ENCODE data around the gene AGO4. TPM values are rescaled to one million over a fixed set of nuclear protein-coding genes. Genes with fewer than 3 reads are reported as not detected.
A peak's percentile ranks its signal among the peaks of the same experiment; 100 is the strongest.
"Not testable (repeated sequence)": the region's sequence is repeated elsewhere in the genome, so short reads cannot be mapped to it uniquely, and the experiment has no call there.

AGO4 gene
- total RNA-seq = 1 to 10 TPM; 7.9 to 8.5 TPM

DNA sequence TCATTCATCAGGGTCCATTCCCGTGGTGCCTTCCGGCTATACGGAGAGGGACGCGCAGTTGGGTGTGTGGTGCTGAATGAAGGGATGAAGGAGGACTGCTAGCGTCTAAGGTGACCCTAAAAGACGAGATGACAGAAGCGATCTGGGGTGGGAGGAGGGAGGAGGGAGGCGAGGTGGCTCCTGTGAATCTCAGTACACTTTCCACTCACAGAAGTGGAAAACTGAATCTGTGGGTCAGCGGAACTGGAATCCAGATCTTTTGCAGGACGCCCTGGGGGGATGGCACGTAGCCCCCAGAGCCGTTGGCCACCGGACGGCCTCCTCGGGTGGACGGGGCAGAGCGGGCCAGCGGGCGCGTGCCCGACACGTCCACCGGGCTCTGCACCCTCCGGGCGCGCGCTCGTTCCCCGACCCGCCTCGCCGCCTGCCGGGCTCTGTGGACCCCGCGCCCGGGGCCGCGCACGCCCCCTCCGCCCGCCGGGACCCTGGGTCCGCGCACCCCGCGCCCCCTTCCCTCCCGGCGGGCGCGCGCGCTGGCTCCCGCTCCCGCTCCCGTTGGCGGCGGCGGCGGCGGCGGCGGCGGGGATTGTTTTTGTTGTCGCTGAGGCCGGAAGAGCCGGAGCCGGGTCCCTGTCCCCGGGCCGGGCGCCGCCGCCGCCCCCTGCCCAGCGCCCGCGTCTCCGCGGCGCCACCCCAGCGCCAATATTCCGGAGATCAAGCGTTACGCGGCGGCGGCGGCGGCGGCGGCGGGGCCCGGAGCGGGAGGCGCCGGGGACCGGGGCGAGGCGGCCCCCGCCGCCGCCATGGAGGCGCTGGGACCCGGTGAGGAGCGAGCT is at the start of gene AGO4:
Gene AGO4 (plus strand): TSS at position 403 of the 836 bp plus-strand sequence. CDS start 401 bp downstream, at position 804.
- ATAC-seq = peak; percentile 60
- H3K4me1 Mint-ChIP-seq (ENCODE audit: low read depth) = peaks cover 34% of the 10 kb centered on the region
- H3K27me3 Mint-ChIP-seq (ENCODE audit: low read depth) = peaks cover 3% of the 10 kb centered on the region
- peak within 1 kb of the TSS; percentile 82 for H3K4me3 Mint-ChIP-seq
- POLR2A ChIA-PET = interaction anchor here (0.6 kb wide), 1 partner anchor 274 kb away, joined by 3 read pairs; no protein-coding TSS in a partner anchor
- peak; percentile 34 for DNase-seq
- no peaks in the 10 kb centered on the region for H3K9me3 Mint-ChIP-seq (ENCODE audit: insufficient read depth)
- peaks cover 4% of the 10 kb centered on the region for H3K36me3 Mint-ChIP-seq (ENCODE audit: low read depth)
- peak within 1 kb of the TSS; percentile 89 for H3K27ac Mint-ChIP-seq
- CTCF ChIA-PET = no interaction called here

DNA sequence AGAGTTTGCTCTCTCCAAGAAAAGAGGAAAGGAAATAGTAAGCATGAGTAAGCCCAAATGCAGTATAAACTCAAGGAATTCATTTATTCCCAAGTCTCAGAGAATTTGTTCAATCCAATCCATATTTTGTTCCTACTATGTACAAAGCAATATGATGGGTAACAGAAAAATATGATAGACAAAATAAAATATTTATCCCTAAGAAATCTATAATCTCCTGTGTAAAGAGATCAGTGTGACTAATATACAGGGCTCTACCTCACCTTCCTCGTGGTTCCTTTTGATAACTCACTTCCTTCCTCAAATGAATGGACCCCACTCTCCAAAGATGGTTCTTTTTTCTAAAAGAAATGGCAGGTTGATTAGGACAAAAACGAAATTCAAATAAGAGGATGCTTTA is 45.7 kb upstream of the AGO4 start:
- Mint-ChIP-seq H3K36me3 (ENCODE audit: low read depth) (peaks cover 60% of the 10 kb centered on the region), H3K4me1 (ENCODE audit: low read depth) (peaks cover 29% of the 10 kb centered on the region), H3K9me3 (ENCODE audit: insufficient read depth) (no peaks in the 10 kb centered on the region), H3K27me3 (ENCODE audit: low read depth) (no peaks in the 10 kb centered on the region), H3K4me3 (no peak overlapping the region), H3K27ac (no peak overlapping the region)
- CTCF ChIA-PET = interaction anchor here (0.6 kb wide), 2 partner anchors 10 to 308 kb away, joined by 3 read pairs; no protein-coding TSS in a partner anchor
- POLR2A ChIA-PET = no interaction called here
- ATAC-seq (no peak), DNase-seq (no peak)

DNA sequence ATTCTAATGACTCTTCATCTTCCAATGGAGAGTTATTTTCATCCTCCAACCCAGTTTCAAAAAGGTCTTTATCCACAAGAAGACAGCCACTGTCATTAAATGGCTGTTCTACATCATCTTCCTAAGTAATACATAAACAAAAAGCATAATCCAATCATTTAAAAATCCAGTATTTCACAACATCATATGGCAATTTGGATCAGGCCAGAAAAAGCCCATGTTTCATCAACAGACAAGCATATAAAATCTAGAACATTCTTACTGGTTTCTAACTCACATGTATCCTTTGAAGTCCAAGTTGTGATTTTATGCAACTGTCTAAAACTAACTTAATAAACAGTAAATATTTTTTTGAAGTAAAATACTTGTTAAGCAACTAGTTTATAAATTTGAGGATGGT is 44.6 kb upstream of the AGO4 start:
- Mint-ChIP-seq H3K4me3 (no peak overlapping the region), H3K4me1 (ENCODE audit: low read depth) (peaks cover 34% of the 10 kb centered on the region), H3K9me3 (ENCODE audit: insufficient read depth) (no peaks in the 10 kb centered on the region), H3K36me3 (ENCODE audit: low read depth) (peaks cover 61% of the 10 kb centered on the region), H3K27me3 (ENCODE audit: low read depth) (no peaks in the 10 kb centered on the region), H3K27ac (no peak overlapping the region)
- ATAC-seq (no peak), DNase-seq (no peak)
- CTCF ChIA-PET = no interaction called here
- POLR2A ChIA-PET = no interaction called here

DNA sequence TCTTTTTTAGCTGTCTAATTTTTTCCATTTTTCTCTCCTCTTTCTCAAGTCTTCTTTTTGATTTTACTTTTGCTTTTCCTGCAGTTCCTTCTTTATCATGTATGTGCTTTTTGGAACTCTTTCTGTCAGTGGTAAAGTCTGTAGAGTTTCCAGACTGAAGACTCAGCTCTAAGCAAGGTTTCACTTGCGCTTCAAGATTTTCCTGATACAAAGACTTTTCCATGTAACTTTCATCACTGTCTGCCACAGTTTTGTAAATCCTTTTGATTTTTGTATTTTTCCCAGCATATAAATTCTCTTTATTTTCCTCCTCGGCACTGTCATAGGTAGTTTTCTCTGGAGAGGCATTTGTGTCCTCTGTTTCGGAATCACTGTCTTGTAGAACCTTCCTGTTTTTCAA is 43.5 kb upstream of the AGO4 start:
- ChIA-PET POLR2A (interaction anchor here (0.6 to 0.7 kb wide), 2 partner anchors 87 to 1310 kb away, joined by 3 read pairs; no protein-coding TSS in a partner anchor), CTCF (interaction anchor here (1.2 kb wide), 1 partner anchor 49 kb away, joined by 5 read pairs; no protein-coding TSS in a partner anchor)
- H3K27ac Mint-ChIP-seq = peak overlapping the region; percentile 22
- H3K4me1 Mint-ChIP-seq (ENCODE audit: low read depth) = peaks cover 41% of the 10 kb centered on the region
- no peaks in the 10 kb centered on the region for H3K9me3 Mint-ChIP-seq (ENCODE audit: insufficient read depth)
- ATAC-seq (no peak), DNase-seq (no peak)
- H3K27me3 Mint-ChIP-seq (ENCODE audit: low read depth) = no peaks in the 10 kb centered on the region
- peaks cover 56% of the 10 kb centered on the region for H3K36me3 Mint-ChIP-seq (ENCODE audit: low read depth)
- H3K4me3 Mint-ChIP-seq = no peak overlapping the region

DNA sequence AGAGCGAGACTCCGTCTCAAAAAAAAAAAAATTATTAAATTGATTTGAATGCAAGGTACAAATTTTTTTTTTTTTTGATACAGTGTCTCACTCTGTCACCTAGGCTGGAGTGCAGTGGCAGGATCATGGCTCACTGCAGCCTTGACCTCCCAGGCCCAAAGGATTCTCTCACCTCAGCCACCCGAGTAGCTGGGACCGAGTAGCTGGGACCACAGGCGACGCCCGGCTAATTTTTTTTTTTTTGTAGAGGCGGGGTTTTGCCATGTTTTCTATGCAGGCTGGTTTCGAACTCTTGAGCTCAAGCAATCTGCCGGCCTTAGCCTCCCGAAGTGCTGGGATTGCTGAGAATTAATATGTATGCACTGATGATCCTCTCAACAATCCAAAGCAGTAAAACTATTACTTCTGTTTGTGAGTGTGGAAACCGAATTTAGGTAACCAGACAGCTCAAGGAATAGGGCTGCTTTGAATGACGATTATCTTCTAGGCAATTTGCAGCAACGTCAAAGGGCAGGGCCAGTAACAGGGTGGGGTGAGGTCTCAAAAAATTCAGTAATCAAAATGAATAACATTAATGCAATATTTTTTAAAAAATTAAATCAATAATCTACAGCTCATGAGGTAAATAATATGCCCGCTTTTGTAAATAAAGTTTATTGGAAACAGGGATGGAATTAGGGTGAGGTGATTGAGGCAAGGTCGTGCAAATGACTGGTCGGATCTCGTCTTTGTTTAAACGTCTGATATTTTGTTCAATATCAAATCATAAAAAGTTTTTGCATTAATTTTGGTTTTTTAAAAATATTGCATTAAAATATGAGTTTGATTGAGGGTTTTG is 39.2 kb upstream of the AGO4 start:
- Mint-ChIP-seq H3K27me3 (ENCODE audit: low read depth) (no peaks in the 10 kb centered on the region), H3K36me3 (ENCODE audit: low read depth) (peaks cover 25% of the 10 kb centered on the region), H3K4me1 (ENCODE audit: low read depth) (peaks cover 32% of the 10 kb centered on the region), H3K27ac (peak overlapping the region; percentile 84), H3K4me3 (peak overlapping the region; percentile 86), H3K9me3 (ENCODE audit: insufficient read depth) (no peaks in the 10 kb centered on the region)
- DNase-seq (no peak), ATAC-seq (no peak)
- ChIA-PET POLR2A (interaction anchor here (0.6 to 2.9 kb wide), 30 partner anchors 8 to 574 kb away, joined by 3 to 13 read pairs (median 4); partner anchors contain the start of genes AGO3, KIAA0319L, NCDN and THRAP3), CTCF (interaction anchor here (0.6 to 5.6 kb wide), 12 partner anchors 8 to 317 kb away, joined by 3 to 43 read pairs (median 4); no protein-coding TSS in a partner anchor)

DNA sequence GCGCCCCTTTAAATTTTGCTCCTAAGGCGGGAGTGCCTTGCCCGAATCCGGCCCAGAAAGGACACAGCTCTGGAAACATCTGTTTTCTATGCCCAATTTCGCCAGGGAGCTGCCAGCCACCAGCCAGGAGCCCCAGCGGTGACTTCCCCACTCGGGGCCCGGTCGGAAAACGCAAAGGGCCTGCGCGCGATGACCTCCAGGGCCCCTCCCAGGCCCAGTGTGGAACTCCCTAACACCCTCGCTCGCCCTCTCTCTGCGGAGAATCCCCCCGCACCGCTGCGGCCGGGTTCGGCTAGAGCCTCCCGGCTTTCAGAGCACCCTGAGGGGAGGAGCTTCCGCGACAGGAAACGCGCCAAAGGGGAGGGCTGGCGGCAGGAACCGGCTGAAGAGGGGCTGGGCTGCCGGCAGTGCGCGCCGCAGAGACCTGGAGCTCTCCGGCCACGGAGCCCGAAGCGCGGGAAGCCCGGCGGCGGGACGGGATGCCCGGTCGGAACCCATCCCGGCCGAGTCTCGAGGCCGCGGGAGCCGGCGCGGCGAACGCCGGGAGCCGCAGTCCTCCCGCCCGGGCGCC is 38.5 kb upstream of the AGO4 start:
- Mint-ChIP-seq H3K4me3 (peak overlapping the region; percentile 97), H3K27me3 (ENCODE audit: low read depth) (no peaks in the 10 kb centered on the region), H3K9me3 (ENCODE audit: insufficient read depth) (no peaks in the 10 kb centered on the region), H3K36me3 (ENCODE audit: low read depth) (peaks cover 20% of the 10 kb centered on the region), H3K27ac (peak overlapping the region; percentile 84), H3K4me1 (ENCODE audit: low read depth) (peaks cover 27% of the 10 kb centered on the region)
- CTCF ChIA-PET = interaction anchor here (0.9 to 5.6 kb wide), 14 partner anchors 9 to 317 kb away, joined by 3 to 43 read pairs (median 4); no protein-coding TSS in a partner anchor
- POLR2A ChIA-PET = interaction anchor here (0.6 to 2.9 kb wide), 34 partner anchors 8 to 575 kb away, joined by 3 to 13 read pairs (median 4); partner anchors contain the start of genes AGO1, AGO3, KIAA0319L and NCDN
- peak; percentile 87 for ATAC-seq
- DNase-seq = peak; percentile 93

DNA sequence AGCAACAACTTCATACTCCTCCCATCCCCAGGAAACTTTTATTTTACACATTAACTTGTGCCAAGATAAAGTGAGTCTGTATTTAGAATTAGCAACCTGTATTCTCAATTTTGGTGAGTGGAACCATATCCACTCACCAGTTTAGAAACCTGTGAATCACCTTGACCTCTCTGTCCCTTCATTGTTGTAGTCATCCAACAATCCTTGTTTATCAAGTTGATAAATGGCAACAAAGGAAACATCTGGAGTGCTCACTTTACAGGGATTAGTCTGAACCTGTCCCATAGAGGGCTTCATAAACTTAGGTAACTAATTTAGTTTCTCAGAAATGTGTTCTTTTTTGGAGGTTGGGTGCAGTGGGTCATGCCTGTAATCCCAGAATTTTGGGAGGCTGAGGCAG is 34.1 kb upstream of the AGO4 start:
- ChIA-PET CTCF (interaction anchor here (0.7 to 1.5 kb wide), 2 partner anchors 205 to 209 kb away, joined by 3 read pairs; no protein-coding TSS in a partner anchor), POLR2A (no interaction called here)
- Mint-ChIP-seq H3K27ac (no peak overlapping the region), H3K9me3 (ENCODE audit: insufficient read depth) (no peaks in the 10 kb centered on the region), H3K27me3 (ENCODE audit: low read depth) (no peaks in the 10 kb centered on the region), H3K4me1 (ENCODE audit: low read depth) (peaks cover 8% of the 10 kb centered on the region), H3K4me3 (no peak overlapping the region), H3K36me3 (ENCODE audit: low read depth) (peaks cover 2% of the 10 kb centered on the region)
- no peak for DNase-seq
- no peak for ATAC-seq

DNA sequence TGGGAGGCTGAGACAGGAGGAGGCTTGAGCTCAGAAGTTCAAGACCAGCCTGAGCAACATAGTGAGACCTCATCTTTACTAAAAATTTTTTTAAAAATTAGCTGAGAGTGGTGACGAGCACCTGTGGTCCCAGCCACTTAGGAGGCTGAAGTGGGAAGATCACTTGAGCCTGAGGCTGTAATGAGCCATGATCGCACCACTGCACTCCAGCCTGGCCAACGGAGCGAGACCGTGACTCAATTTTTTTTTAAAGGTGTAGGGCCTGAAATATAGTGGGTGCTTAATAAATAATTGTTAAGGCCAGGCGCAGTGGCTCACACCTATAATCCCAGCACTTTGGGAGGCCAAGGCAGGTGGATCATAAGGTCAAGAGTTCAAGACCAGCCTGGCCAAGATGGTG is 31.6 kb upstream of the AGO4 start:
- CTCF ChIA-PET = interaction anchor here (0.8 to 2.0 kb wide), 3 partner anchors 50 to 231 kb away, joined by 3 to 7 read pairs (median 3); no protein-coding TSS in a partner anchor
- DNase-seq; H3K36me3 Mint-ChIP-seq (ENCODE audit: low read depth); POLR2A ChIA-PET; ATAC-seq; H3K4me3 Mint-ChIP-seq; H3K27ac Mint-ChIP-seq; H3K27me3 Mint-ChIP-seq (ENCODE audit: low read depth); H3K9me3 Mint-ChIP-seq (ENCODE audit: insufficient read depth): not testable (repeated sequence)
- peaks cover 11% of the 10 kb centered on the region for H3K4me1 Mint-ChIP-seq (ENCODE audit: low read depth)

DNA sequence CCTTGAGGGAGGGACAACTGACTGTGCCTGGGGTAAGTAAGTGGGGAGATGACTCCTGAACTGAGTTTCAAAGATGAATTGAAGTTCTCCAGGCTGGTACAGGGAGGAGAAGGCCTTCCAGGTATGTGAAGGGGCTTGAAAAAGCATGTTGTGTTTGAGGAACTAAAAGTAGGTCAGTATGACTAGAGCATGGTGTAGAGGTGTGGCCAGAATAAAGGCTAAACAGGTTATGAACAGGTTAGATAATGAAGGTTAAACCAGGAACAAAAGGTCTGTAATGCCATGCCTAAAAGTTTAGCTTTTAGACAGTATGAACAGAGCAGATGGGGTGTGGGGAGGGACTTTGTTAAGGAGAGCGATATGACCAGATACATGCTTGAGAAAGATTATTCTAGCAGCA is 30.7 kb upstream of the AGO4 start:
- peaks cover 11% of the 10 kb centered on the region for H3K4me1 Mint-ChIP-seq (ENCODE audit: low read depth)
- no peak overlapping the region for H3K4me3 Mint-ChIP-seq
- DNase-seq (no peak), ATAC-seq (no peak)
- ChIA-PET CTCF (interaction anchor here (0.7 to 1.0 kb wide), 3 partner anchors 9 to 208 kb away, joined by 3 read pairs; no protein-coding TSS in a partner anchor), POLR2A (interaction anchor here (1.0 kb wide), 1 partner anchor 8 kb away, joined by 3 read pairs; no protein-coding TSS in a partner anchor)
- H3K9me3 Mint-ChIP-seq (ENCODE audit: insufficient read depth) = no peaks in the 10 kb centered on the region
- no peaks in the 10 kb centered on the region for H3K36me3 Mint-ChIP-seq (ENCODE audit: low read depth)
- no peak overlapping the region for H3K27ac Mint-ChIP-seq
- H3K27me3 Mint-ChIP-seq (ENCODE audit: low read depth) = no peaks in the 10 kb centered on the region

DNA sequence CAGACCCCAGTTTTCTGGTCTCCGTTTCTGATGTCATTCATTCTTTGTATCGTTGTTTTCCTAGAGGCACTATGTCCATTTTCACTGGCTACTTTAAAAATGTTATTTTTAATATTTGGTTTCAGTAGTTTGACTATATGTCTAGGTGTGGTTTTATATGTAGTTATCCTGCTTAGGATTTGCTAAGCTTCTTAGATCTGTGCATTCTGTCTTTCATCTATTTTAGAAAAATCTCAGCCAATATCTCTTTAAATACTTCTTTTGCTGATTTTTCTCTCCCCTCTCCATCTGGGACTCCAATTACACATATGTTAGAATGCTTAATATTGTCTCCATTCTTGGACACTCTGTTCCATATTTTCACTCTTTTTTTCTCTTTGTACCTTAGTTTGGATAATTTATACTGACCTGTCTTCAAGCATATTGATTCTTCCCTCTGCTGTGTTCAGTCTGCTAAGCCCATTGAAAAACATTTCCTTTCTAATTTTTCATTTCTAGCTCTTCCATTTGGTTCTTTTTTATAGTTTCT is 24.7 kb upstream of the AGO4 start:
- Mint-ChIP-seq H3K9me3 (ENCODE audit: insufficient read depth) (no peaks in the 10 kb centered on the region), H3K4me1 (ENCODE audit: low read depth) (peaks cover 8% of the 10 kb centered on the region), H3K27ac (no peak overlapping the region), H3K4me3 (no peak overlapping the region), H3K27me3 (ENCODE audit: low read depth) (peaks cover 3% of the 10 kb centered on the region), H3K36me3 (ENCODE audit: low read depth) (no peaks in the 10 kb centered on the region)
- ATAC-seq (no peak), DNase-seq (no peak)
- CTCF ChIA-PET = interaction anchor here (0.9 to 2.3 kb wide), 4 partner anchors 8 to 214 kb away, joined by 3 to 6 read pairs (median 4); partner anchors contain the start of gene CLSPN
- POLR2A ChIA-PET = no interaction called here

DNA sequence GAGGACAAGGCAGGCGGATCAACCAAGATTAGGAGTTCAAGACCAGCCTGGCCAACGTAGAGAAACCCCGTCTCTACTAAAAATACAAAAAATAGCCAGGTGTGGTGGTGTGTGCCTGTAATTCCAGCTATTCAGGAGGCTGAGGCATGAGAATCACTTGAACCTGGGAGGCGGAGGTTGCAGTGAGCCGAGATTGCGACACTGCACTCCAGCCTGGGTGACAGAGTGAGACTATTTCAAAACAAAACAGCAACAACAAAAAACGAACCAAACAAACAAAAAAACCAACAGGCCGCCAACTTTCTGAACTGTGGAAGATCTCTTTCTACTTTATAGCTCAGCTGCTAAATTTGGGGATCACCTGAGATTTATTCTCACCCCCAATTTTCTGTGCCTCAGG is 23.5 kb upstream of the AGO4 start:
- H3K27ac Mint-ChIP-seq; H3K27me3 Mint-ChIP-seq (ENCODE audit: low read depth); H3K4me1 Mint-ChIP-seq (ENCODE audit: low read depth); H3K4me3 Mint-ChIP-seq; DNase-seq; H3K9me3 Mint-ChIP-seq (ENCODE audit: insufficient read depth); ATAC-seq; H3K36me3 Mint-ChIP-seq (ENCODE audit: low read depth): not testable (repeated sequence)
- ChIA-PET POLR2A (interaction anchor here (1.4 kb wide), 1 partner anchor 15 kb away, joined by 4 read pairs; the partner anchor contains the start of gene CLSPN), CTCF (interaction anchor here (1.4 kb wide), 2 partner anchors 9 to 215 kb away, joined by 3 to 5 read pairs; no protein-coding TSS in a partner anchor)
